ENCODE results near the gene CD1C. TPM values are rescaled to one million over a fixed set of nuclear protein-coding genes. Genes with fewer than 3 reads are reported as not detected.

The CD1C gene
- polyA plus RNA-seq, 1 donor (not counting 4 experiments of a cell fraction or from before 2014, with no cell fraction given): not detected

GRCh38 chr1:158331106-158331425, 41.3 kb downstream of the CD1C start:
- H3K27me3 ChIP-seq (ENCODE audit: control insufficient read depth, extremely low read depth, insufficient read depth, low read length): no peaks in the 10 kb centered on the region
- no peak overlapping the region for H3K9ac ChIP-seq (ENCODE audit: control insufficient read depth, extremely low read depth, insufficient read depth, low read length)
- FAIRE-seq (no peak), DNase-seq (ENCODE audit: low read depth, low spot score) (no peak)
- no peak overlapping the region for H2AFZ ChIP-seq (ENCODE audit: control insufficient read depth, low read length)
- dilution Hi-C loops (cut with MboI; ENCODE audit: extremely low pct_ligation_motif_present, low sequenced_read_pairs): no loop called here
- H3K27ac ChIP-seq (ENCODE audit: control insufficient read depth, insufficient read depth, low read length): no peak overlapping the region
- no peaks in the 10 kb centered on the region for H3K9me3 ChIP-seq (ENCODE audit: control insufficient read depth, low read depth, low read length)
- H3K79me2 ChIP-seq (ENCODE audit: control insufficient read depth, insufficient read depth, low read length): no peaks in the 10 kb centered on the region
- no peaks in the 10 kb centered on the region for H3K9me1 ChIP-seq (ENCODE audit: control insufficient read depth, extremely low read depth, insufficient read depth, low read length)
- H4K20me1 ChIP-seq (ENCODE audit: control insufficient read depth, extremely low read depth, insufficient read depth, low read length): no peaks in the 10 kb centered on the region
- no peak overlapping the region for H3K4me2 ChIP-seq (ENCODE audit: control insufficient read depth, extremely low read depth, insufficient read depth, low read depth, low read length)
- H3K4me1 ChIP-seq (ENCODE audit: control insufficient read depth, extremely low read depth, insufficient read depth, low read length): no peaks in the 10 kb centered on the region
- no peak overlapping the region for H3K4me3 ChIP-seq (ENCODE audit: control insufficient read depth in 2 of 3, extremely low read depth in 1 of 3, insufficient read depth in 2 of 3, low read depth in 1 of 3, low read length in 3 of 3)
- no peaks in the 10 kb centered on the region for H3K36me3 ChIP-seq (ENCODE audit: control insufficient read depth in 2 of 2, extremely low read depth in 1 of 2, insufficient read depth in 2 of 2, low read length in 2 of 2)
- TF ChIP-seq EZH2 (IDR thresholded peaks at IDR 0.05; ENCODE audit: low read length): no peak
- TF ChIP-seq CTCF (optimal IDR thresholded peaks at IDR 0.05 in 1 of 3, IDR thresholded peaks at IDR 0.05 in 1 of 3, conservative IDR thresholded peaks at IDR 0.05 in 1 of 3; ENCODE audit: extremely low read depth in 1 of 3, insufficient read depth in 2 of 3, low read length in 3 of 3): no peak

GRCh38 chr1:158331481-158332150, 41.9 kb downstream of the CD1C start, which contains the start of gene CD1B:
Gene CD1B, minus strand, starts transcription at chr1:158331531. Its CDS starts 108 bp downstream, at chr1:158331423.
- H3K4me2 ChIP-seq (ENCODE audit: control insufficient read depth, extremely low read depth, insufficient read depth, low read depth, low read length): no peak within 1 kb of the TSS
- H3K36me3 ChIP-seq (ENCODE audit: control insufficient read depth in 2 of 2, extremely low read depth in 1 of 2, insufficient read depth in 2 of 2, low read length in 2 of 2): no peaks in the 10 kb centered on the region
- dilution Hi-C loops (cut with MboI; ENCODE audit: extremely low pct_ligation_motif_present, low sequenced_read_pairs): no loop called here
- no peak within 1 kb of the TSS for H3K4me3 ChIP-seq (ENCODE audit: control insufficient read depth in 2 of 3, extremely low read depth in 1 of 3, insufficient read depth in 2 of 3, low read depth in 1 of 3, low read length in 3 of 3)
- no peaks in the 10 kb centered on the region for H3K4me1 ChIP-seq (ENCODE audit: control insufficient read depth, extremely low read depth, insufficient read depth, low read length)
- DNase-seq (ENCODE audit: low read depth, low spot score) (no peak), FAIRE-seq (no peak)
- TF ChIP-seq CTCF (optimal IDR thresholded peaks at IDR 0.05 in 1 of 3, IDR thresholded peaks at IDR 0.05 in 1 of 3, conservative IDR thresholded peaks at IDR 0.05 in 1 of 3; ENCODE audit: extremely low read depth in 1 of 3, insufficient read depth in 2 of 3, low read length in 3 of 3): no peak
- no peak for TF ChIP-seq EZH2 (IDR thresholded peaks at IDR 0.05; ENCODE audit: low read length)
- H3K9me1 ChIP-seq (ENCODE audit: control insufficient read depth, extremely low read depth, insufficient read depth, low read length): no peaks in the 10 kb centered on the region
- no peak within 1 kb of the TSS for H3K9ac ChIP-seq (ENCODE audit: control insufficient read depth, extremely low read depth, insufficient read depth, low read length)
- no peak within 1 kb of the TSS for H2AFZ ChIP-seq (ENCODE audit: control insufficient read depth, low read length)
- no peaks in the 10 kb centered on the region for H3K79me2 ChIP-seq (ENCODE audit: control insufficient read depth, insufficient read depth, low read length)
- H3K9me3 ChIP-seq (ENCODE audit: control insufficient read depth, low read depth, low read length): no peaks in the 10 kb centered on the region
- H3K27ac ChIP-seq (ENCODE audit: control insufficient read depth, insufficient read depth, low read length): no peak within 1 kb of the TSS
- no peaks in the 10 kb centered on the region for H3K27me3 ChIP-seq (ENCODE audit: control insufficient read depth, extremely low read depth, insufficient read depth, low read length)
- H4K20me1 ChIP-seq (ENCODE audit: control insufficient read depth, extremely low read depth, insufficient read depth, low read length): no peaks in the 10 kb centered on the region

Data from keratinocyte (primary cell).